WTC11 (cell line): ENCODE measurements around the gene SAMD4A.

Source experiments
- MYBL2 ChIP-seq: sonication (generic); formaldehyde crosslinking; IDR thresholded peaks from 2 replicates; pipeline ENCODE4 v1.8.1; 2023; ENCODE audit warnings: mild to moderate bottlenecking, moderate library complexity, missing genetic modification reagents
- ZNF121 ChIP-seq: sonication (generic); formaldehyde crosslinking; IDR thresholded peaks from 2 replicates; pipeline ENCODE4 v1.8.0; 2023; ENCODE audit warnings: missing genetic modification reagents
- ZNF263 ChIP-seq: sonication (generic); formaldehyde crosslinking; IDR thresholded peaks from 2 replicates; pipeline ENCODE4 v1.8.1; 2022; ENCODE audit warnings: low read depth, mild to moderate bottlenecking, moderate library complexity, missing genetic modification reagents
- ZNF317 ChIP-seq: sonication (generic); formaldehyde crosslinking; IDR thresholded peaks from 2 replicates; pipeline ENCODE4 v1.8.1; 2023; ENCODE audit warnings: low read depth, mild to moderate bottlenecking, moderate library complexity, missing genetic modification reagents, borderline replicate concordance
- TF ChIP-seq, protein P1 (sequence below): fragments of 200-600 bp; IDR thresholded peaks from 2 replicates; pipeline ENCODE4 v1.8.0; 2022; ENCODE audit warnings: antibody characterized with exemption
- TF ChIP-seq, protein P2 (sequence below): sonication (generic); formaldehyde crosslinking; IDR thresholded peaks from 2 replicates; pipeline ENCODE4 v1.8.1; 2022; ENCODE audit warnings: low read depth, missing genetic modification reagents, borderline replicate concordance

DNA sequence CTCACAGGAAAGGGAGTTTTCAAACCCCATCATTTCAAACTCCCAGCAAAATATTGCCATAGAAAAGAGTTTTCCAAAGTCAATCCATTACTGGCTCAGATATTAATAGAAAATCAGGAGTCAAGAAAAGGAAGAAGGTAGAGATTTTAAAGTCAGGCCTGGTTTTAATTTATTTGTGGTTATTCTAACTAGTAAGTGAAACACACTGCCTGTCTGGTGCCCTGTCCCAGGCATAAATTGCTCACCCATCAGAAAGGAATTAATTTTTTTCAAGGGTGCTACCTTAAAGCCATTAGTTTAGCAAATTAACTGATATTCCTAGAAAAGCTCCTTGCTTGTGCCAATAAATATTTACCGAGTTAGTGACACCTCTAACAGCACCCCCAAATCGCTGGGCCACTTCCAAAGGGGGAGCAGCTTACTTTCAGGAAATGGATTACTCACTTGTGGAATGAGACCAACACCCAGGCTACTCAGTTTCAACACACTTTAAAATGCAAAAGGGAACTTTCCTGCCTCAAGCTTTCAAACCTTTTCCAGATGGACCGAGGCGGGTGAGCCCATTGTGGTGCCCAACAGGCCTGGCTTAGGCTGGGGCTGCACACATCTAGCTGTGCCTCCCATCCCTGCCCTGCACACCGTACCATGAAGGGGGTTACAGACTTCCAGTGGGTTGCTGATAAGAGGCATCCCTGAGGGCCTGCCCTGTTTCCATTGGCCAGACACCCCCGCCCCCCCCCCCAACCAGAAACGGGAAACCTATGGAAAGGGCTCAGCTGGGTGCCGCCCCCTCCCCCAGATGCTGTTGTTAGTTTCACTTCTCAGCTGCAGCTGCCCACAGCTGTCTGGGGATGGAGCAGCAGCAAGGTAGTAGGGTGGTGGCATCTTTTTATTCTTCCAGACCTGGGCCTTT, 117.2 kb downstream of the SAMD4A start:
- TF ChIP-seq, protein P1, sequence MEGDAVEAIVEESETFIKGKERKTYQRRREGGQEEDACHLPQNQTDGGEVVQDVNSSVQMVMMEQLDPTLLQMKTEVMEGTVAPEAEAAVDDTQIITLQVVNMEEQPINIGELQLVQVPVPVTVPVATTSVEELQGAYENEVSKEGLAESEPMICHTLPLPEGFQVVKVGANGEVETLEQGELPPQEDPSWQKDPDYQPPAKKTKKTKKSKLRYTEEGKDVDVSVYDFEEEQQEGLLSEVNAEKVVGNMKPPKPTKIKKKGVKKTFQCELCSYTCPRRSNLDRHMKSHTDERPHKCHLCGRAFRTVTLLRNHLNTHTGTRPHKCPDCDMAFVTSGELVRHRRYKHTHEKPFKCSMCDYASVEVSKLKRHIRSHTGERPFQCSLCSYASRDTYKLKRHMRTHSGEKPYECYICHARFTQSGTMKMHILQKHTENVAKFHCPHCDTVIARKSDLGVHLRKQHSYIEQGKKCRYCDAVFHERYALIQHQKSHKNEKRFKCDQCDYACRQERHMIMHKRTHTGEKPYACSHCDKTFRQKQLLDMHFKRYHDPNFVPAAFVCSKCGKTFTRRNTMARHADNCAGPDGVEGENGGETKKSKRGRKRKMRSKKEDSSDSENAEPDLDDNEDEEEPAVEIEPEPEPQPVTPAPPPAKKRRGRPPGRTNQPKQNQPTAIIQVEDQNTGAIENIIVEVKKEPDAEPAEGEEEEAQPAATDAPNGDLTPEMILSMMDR: no peak
- TF ChIP-seq, protein P2, sequence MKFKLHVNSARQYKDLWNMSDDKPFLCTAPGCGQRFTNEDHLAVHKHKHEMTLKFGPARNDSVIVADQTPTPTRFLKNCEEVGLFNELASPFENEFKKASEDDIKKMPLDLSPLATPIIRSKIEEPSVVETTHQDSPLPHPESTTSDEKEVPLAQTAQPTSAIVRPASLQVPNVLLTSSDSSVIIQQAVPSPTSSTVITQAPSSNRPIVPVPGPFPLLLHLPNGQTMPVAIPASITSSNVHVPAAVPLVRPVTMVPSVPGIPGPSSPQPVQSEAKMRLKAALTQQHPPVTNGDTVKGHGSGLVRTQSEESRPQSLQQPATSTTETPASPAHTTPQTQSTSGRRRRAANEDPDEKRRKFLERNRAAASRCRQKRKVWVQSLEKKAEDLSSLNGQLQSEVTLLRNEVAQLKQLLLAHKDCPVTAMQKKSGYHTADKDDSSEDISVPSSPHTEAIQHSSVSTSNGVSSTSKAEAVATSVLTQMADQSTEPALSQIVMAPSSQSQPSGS (CRISPR knock-in tag): no peak
- TF ChIP-seq ZNF317 (CRISPR knock-in tag): no peak
- TF ChIP-seq ZNF263 (CRISPR knock-in tag): no peak
- no peak for TF ChIP-seq ZNF121 (CRISPR knock-in tag)
- no peak for TF ChIP-seq MYBL2 (CRISPR knock-in tag)
